ENCODE measurements around the gene PFN2. TPM values are rescaled to one million over a fixed set of nuclear protein-coding genes. Genes with fewer than 3 reads are reported as not detected.
"Not testable (repeated sequence)": the region's sequence is repeated elsewhere in the genome, so short reads cannot be mapped to it uniquely, and the experiment has no call there.

Gene PFN2
- total and polyA plus RNA-seq, 12 donors: 35.5 to 78.3 (median 64.5) TPM

DNA sequence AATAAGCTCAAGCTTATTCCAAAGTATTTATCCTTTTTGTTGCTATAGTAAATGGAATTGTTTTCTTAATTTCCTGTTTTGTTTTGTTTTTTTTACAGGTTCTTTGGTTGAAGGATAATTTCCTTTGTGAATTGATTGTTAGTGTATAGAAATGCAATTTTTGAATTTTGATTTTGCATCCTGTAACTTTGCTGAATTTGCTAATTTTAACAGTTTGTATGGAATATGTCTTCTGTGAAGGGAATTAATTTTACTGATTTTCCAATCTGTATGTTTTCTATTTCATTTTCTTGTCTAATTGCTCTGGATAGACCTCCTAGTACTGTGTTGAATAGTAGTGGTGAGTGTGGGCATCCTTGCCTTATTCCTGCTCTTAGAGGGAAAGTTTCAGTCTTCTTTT lies 28.3 kb downstream of the PFN2 start:
- TF ChIP-seq, protein P1, sequence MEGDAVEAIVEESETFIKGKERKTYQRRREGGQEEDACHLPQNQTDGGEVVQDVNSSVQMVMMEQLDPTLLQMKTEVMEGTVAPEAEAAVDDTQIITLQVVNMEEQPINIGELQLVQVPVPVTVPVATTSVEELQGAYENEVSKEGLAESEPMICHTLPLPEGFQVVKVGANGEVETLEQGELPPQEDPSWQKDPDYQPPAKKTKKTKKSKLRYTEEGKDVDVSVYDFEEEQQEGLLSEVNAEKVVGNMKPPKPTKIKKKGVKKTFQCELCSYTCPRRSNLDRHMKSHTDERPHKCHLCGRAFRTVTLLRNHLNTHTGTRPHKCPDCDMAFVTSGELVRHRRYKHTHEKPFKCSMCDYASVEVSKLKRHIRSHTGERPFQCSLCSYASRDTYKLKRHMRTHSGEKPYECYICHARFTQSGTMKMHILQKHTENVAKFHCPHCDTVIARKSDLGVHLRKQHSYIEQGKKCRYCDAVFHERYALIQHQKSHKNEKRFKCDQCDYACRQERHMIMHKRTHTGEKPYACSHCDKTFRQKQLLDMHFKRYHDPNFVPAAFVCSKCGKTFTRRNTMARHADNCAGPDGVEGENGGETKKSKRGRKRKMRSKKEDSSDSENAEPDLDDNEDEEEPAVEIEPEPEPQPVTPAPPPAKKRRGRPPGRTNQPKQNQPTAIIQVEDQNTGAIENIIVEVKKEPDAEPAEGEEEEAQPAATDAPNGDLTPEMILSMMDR (IDR thresholded peaks at IDR 0.05): no peak
- DNase-seq (no peak), ATAC-seq (no peak)
- H3K36me3 ChIP-seq: peaks cover 0 to 21% (median 0%) of the 10 kb centered on the region in 9 donors
- H3K4me3 ChIP-seq: no peak overlapping the region
- intact Hi-C loops (cut with DNase I): no loop called here
- peaks cover 0 to 25% (median 0%) of the 10 kb centered on the region in 11 donors for H3K9me3 ChIP-seq
- H3K27ac ChIP-seq: no peak overlapping the region
- H3K27me3 ChIP-seq: no peaks in the 10 kb centered on the region
- peaks cover 0 to 29% (median 10%) of the 10 kb centered on the region in 9 donors for H3K4me1 ChIP-seq

DNA sequence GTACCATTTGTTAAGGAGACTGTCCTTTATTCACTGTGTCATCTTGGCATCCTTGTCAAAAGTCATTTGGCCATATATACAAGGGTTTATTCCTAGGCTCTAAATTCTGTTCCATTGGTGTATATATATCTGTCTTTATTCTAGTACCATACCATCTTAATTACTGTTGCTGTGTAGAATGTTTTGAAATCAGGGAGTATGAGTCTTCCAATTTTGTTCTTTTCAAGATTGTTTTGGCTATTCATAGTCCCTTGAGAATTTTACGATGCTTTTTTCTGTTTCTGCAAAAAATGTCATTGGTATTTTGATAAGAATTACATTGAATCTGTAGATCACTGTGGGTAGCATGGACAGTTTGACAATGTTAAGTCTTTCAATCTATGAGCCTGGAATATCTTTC lies 28.7 kb downstream of the PFN2 start:
- TF ChIP-seq, protein P1 (IDR thresholded peaks at IDR 0.05): no peak
- intact Hi-C loops (cut with DNase I): no loop called here
- ATAC-seq (no peak), DNase-seq (no peak)
- no peaks in the 10 kb centered on the region for H3K27me3 ChIP-seq
- H3K36me3 ChIP-seq: peaks cover 0 to 21% (median 0%) of the 10 kb centered on the region in 9 donors
- peaks cover 0 to 31% (median 11%) of the 10 kb centered on the region in 9 donors for H3K4me1 ChIP-seq
- H3K27ac ChIP-seq: no peak overlapping the region
- WGBS, 2 donors: 71 to 73% methylated on average over 1 of the region's 1 CpG
- no peak overlapping the region for H3K4me3 ChIP-seq
- peaks cover 0 to 25% (median 0%) of the 10 kb centered on the region in 11 donors for H3K9me3 ChIP-seq

DNA sequence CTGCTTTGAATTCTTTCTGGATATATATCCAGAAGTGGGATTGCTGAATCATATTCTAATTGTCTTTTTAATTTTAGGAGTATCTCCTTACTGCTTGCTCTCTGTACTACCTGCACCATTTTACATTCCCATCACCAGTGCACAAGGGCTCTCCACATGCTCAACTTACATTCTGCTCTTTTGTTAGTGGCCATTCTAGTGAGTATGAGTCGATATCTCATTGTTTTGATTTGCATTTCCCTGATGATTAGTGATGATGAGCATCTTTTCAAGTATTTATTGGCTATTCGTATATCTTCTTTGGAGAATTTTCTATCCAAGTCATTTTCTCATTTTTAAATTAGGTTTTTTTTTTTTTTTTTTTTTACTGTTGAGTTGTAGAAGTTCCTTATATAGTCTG lies 29.5 kb downstream of the PFN2 start:
- H3K36me3 ChIP-seq: peaks cover 0 to 21% (median 0%) of the 10 kb centered on the region in 9 donors
- H3K27me3 ChIP-seq: no peaks in the 10 kb centered on the region
- intact Hi-C loops (cut with DNase I): no loop called here
- DNase-seq: no peak
- peaks cover 0 to 25% (median 0%) of the 10 kb centered on the region in 11 donors for H3K9me3 ChIP-seq
- TF ChIP-seq, protein P1 (IDR thresholded peaks at IDR 0.05): no peak
- WGBS, 2 donors: 93 to 96% methylated on average over 2 of the region's 2 CpGs
- H3K4me1 ChIP-seq: peaks cover 0 to 26% (median 7%) of the 10 kb centered on the region in 9 donors
- H3K4me3 ChIP-seq: no peak overlapping the region
- H3K27ac ChIP-seq: no peak overlapping the region
- no peak for ATAC-seq

DNA sequence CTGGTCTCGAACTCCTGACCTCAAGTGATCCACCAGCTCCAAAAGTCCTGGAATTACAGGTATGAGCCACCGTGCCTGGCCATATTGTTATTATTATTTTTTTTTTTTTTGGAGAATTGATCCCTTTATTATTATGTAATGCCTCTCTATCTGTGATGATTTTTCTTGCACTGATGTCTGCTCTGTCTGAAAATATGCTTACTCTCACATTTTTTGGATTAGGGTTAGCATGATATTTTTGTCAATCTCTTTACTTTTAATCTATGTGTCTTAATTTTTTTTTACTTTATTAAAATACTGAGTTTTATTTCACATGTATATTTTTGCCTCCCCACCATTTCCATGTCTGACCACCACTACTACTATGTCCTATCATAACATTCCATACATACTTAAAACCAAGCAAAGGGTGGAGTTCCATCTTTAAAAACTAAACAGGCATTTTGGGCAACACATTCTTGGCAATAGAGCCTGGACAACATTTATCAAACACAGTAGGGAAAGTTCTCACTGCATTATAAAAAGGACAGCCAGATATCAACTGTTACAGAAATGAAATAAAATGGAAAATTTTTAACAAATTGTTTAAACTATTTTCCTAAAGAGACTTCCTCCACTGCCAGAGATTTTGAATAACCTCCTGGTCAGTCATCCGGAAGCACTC lies 32.2 kb downstream of the PFN2 start:
- not testable (repeated sequence) for H3K27ac ChIP-seq, H3K9me3 ChIP-seq, ATAC-seq, H3K4me3 ChIP-seq, DNase-seq, H3K27me3 ChIP-seq
- H3K36me3 ChIP-seq: peaks cover 0 to 21% (median 0%) of the 10 kb centered on the region in 9 donors
- intact Hi-C loops (cut with DNase I): loop anchor here in 3 of 10 donors (5.0 to 10.0 kb wide), 2 partner anchors 246 to 559 kb away; no protein-coding TSS in a partner anchor
- peaks cover 0 to 25% (median 7%) of the 10 kb centered on the region in 9 donors for H3K4me1 ChIP-seq
- 92 to 96% methylated on average over 3 of the region's 3 CpGs for WGBS, 2 donors

DNA sequence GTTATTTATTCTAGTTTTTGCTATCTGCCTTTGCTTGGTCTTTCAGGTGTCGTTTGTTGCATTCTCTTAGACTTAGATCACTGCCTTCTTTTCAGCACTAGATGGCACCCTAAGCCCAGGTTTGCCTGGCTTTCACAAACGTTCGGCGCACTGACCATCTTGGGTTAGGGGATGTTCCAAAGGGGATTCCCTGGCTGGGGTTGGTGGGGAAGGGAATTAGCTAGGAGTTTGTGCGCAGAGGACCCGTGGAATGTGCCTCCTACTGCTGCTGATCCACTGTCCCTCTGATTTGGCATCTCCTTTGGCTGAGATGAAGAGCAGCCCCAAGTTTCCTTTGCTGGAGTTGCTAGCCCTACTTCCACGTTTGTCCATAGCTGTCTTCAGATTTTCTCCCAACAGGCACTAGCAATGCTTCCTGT lies 33.9 kb downstream of the PFN2 start:
- no peaks in the 10 kb centered on the region for H3K27me3 ChIP-seq
- ATAC-seq: peak; percentile 56 to 82 (median 77)
- 23 to 30% methylated on average over 7 of the region's 7 CpGs for WGBS, 2 donors
- peak overlapping the region in 1 of 10 donors; percentile 5 for H3K4me3 ChIP-seq
- TF ChIP-seq, protein P1 (IDR thresholded peaks at IDR 0.05): peak; percentile 51 to 87 (median 75)
- intact Hi-C loops (cut with DNase I): loop anchor here in 3 of 10 donors (2.0 to 10.0 kb wide), 3 partner anchors 248 to 560 kb away; no protein-coding TSS in a partner anchor
- DNase-seq: peak; percentile 22 to 30
- H3K36me3 ChIP-seq: peaks cover 0 to 16% (median 0%) of the 10 kb centered on the region in 9 donors
- H3K4me1 ChIP-seq: peaks cover 0 to 25% (median 7%) of the 10 kb centered on the region in 9 donors
- no peak overlapping the region for H3K27ac ChIP-seq
- H3K9me3 ChIP-seq: peaks cover 0 to 14% (median 0%) of the 10 kb centered on the region in 11 donors
